ENCODE results near the gene SAFB.

DNA sequence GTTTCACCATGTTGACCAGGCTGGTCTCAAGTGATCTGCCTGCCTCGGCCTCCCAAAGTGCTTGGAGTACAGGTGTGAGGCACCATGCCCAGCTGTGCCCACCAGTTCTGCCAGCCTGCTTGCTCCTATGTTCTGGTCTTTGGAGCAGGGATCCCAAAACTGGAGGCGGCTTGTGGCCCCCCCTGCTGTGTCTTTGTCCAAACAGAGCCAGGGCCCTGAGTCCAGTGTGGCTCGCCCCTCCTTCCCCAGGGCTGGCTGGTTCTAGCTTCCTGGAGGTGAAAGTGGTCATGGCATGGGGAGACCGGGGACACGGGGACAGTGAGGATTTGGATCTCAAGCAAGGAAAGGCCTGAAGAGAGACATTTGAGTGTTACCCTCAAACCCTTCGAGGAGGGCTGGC, 43.6 kb upstream of the SAFB start:
- TF ChIP-seq, protein P1, sequence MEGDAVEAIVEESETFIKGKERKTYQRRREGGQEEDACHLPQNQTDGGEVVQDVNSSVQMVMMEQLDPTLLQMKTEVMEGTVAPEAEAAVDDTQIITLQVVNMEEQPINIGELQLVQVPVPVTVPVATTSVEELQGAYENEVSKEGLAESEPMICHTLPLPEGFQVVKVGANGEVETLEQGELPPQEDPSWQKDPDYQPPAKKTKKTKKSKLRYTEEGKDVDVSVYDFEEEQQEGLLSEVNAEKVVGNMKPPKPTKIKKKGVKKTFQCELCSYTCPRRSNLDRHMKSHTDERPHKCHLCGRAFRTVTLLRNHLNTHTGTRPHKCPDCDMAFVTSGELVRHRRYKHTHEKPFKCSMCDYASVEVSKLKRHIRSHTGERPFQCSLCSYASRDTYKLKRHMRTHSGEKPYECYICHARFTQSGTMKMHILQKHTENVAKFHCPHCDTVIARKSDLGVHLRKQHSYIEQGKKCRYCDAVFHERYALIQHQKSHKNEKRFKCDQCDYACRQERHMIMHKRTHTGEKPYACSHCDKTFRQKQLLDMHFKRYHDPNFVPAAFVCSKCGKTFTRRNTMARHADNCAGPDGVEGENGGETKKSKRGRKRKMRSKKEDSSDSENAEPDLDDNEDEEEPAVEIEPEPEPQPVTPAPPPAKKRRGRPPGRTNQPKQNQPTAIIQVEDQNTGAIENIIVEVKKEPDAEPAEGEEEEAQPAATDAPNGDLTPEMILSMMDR (conservative IDR thresholded peaks at IDR 0.05; ENCODE audit: low read length), result no peak
- TF ChIP-seq EZH2phosphoT487 (IDR thresholded peaks at IDR 0.05; ENCODE audit: borderline replicate concordance, low read depth, low read length), result no peak

Data from OCI-LY7 (cell line).